Measurements from ENCODE around the gene RGS6.

RGS6 gene

GRCh38 chr14:72524295-72524629 is 592.0 kb downstream of the RGS6 start:
- no peak overlapping the region for H3K27ac ChIP-seq
- no peak for TF ChIP-seq ZFX (IDR thresholded peaks at IDR 0.05)
- TF ChIP-seq CTCF (conservative IDR thresholded peaks at IDR 0.05), result no peak

DNA sequence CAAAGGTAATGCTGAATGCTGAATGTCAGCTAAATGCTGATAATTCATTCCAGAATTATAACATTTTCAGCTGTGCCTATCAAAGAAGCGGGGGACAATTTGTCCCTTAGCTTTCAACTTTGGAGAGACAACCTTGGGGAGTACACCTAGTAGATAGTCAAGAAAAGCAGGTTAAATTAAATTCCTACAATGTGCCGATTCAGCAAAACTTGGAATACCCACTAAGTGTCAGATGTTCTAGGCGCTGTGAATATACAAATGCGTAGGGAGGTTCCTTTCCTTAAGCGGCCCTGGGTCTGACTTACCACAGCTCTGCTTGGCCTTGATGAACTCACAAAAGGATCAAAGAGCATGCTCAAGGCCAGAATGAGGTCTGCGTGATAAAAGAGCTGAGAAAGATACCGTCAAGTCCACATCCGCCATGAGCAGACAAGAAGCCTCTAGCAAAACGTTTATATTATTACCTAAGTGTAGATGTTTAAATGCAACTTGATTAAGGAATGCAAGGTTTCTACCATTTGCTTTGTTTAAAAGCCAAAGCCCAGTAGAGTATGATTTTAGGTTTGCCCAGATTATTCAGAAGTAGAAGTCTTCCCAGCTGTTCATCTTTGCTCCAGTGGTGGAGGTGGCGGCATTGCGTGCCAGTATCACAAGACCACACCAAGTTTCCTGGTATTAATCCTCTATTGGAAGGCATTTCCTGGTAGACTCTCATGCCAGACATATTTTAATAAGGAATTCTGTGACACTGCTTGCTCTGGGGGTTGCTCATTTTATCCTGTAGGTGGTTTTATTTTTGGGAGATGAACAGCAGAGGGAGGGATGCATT is 593.1 kb downstream of the RGS6 start:
- no peak overlapping the region for H3K27ac ChIP-seq
- TF ChIP-seq ZFX (IDR thresholded peaks at IDR 0.05), result no peak
- TF ChIP-seq CTCF (conservative IDR thresholded peaks at IDR 0.05), result no peak

- no peak overlapping the region for H3K27ac ChIP-seq
- TF ChIP-seq ZFX (IDR thresholded peaks at IDR 0.05), result no peak
- no peak for TF ChIP-seq CTCF (conservative IDR thresholded peaks at IDR 0.05)
Measured at GRCh38 chr14:72527591-72527990, 595.4 kb downstream of the RGS6 start.

GRCh38 chr14:72528059-72528862 is 596.0 kb downstream of the RGS6 start:
- no peak overlapping the region for H3K27ac ChIP-seq
- TF ChIP-seq CTCF (conservative IDR thresholded peaks at IDR 0.05), result no peak
- no peak for TF ChIP-seq ZFX (IDR thresholded peaks at IDR 0.05)

DNA sequence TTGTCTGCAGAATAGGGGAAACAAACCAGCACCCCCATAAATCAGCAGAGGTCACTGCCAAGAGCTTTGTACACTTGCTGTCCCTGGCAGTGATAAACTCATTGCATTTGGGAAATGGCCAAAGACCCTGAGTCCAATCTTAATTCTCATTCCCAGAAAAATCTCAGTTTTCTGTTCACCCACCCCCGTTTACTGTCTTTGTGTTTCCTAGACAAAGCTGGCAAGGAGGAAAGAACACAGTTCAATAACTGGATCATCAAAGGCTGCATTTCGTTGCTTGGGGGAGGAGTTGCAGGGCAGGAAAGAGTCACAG is 596.6 kb downstream of the RGS6 start:
- H3K27ac ChIP-seq, result no peak overlapping the region
- TF ChIP-seq ZFX (IDR thresholded peaks at IDR 0.05) (no peak), CTCF (conservative IDR thresholded peaks at IDR 0.05) (no peak)

GRCh38 chr14:72532686-72533454 is 600.6 kb downstream of the RGS6 start:
- no peak overlapping the region for H3K27ac ChIP-seq
- TF ChIP-seq ZFX (IDR thresholded peaks at IDR 0.05) (no peak), CTCF (conservative IDR thresholded peaks at IDR 0.05) (no peak)

- TF ChIP-seq CTCF (conservative IDR thresholded peaks at IDR 0.05) (no peak), ZFX (IDR thresholded peaks at IDR 0.05) (no peak)
Measured at GRCh38 chr14:72535485-72535884, 603.3 kb downstream of the RGS6 start.

More at GRCh38 chr14:72535485-72535884, 603.3 kb downstream of the RGS6 start:
- H3K27ac ChIP-seq, result no peak overlapping the region
